ENCODE measurements around the gene MRPL37. TPM values are rescaled to one million over a fixed set of nuclear protein-coding genes. Genes with fewer than 3 reads are reported as not detected.

Gene MRPL37
- total RNA-seq, 2 donors from 2014 or later: 63.1 to 75.9 TPM

GRCh38 chr1:54245501-54245900 is 45.5 kb downstream of the MRPL37 start:
- H3K4me1 ChIP-seq: peaks cover 0 to 4% of the 10 kb centered on the region in 2 donors
- H3K4me3 ChIP-seq: no peak overlapping the region
- peaks cover 13% of the 10 kb centered on the region for H3K36me3 ChIP-seq
- TF ChIP-seq CTCF (IDR thresholded peaks at IDR 0.05): no peak
- no peaks in the 10 kb centered on the region for H3K27me3 ChIP-seq
- H3K27ac ChIP-seq: no peak overlapping the region
- no peak for DNase-seq (ENCODE audit: low spot score)
- no peaks in the 10 kb centered on the region for H3K9me3 ChIP-seq

- peaks cover 18% of the 10 kb centered on the region for H3K36me3 ChIP-seq
- peaks cover 0 to 4% of the 10 kb centered on the region in 2 donors for H3K4me1 ChIP-seq
- no peak for TF ChIP-seq CTCF (IDR thresholded peaks at IDR 0.05)
- no peaks in the 10 kb centered on the region for H3K27me3 ChIP-seq
- H3K27ac ChIP-seq: no peak overlapping the region
- no peak overlapping the region for H3K4me3 ChIP-seq
- no peak for DNase-seq (ENCODE audit: low spot score)
- H3K9me3 ChIP-seq: no peaks in the 10 kb centered on the region
These were observed 46.3 kb downstream of the MRPL37 start for GRCh38 chr1:54246116-54246721.

DNA sequence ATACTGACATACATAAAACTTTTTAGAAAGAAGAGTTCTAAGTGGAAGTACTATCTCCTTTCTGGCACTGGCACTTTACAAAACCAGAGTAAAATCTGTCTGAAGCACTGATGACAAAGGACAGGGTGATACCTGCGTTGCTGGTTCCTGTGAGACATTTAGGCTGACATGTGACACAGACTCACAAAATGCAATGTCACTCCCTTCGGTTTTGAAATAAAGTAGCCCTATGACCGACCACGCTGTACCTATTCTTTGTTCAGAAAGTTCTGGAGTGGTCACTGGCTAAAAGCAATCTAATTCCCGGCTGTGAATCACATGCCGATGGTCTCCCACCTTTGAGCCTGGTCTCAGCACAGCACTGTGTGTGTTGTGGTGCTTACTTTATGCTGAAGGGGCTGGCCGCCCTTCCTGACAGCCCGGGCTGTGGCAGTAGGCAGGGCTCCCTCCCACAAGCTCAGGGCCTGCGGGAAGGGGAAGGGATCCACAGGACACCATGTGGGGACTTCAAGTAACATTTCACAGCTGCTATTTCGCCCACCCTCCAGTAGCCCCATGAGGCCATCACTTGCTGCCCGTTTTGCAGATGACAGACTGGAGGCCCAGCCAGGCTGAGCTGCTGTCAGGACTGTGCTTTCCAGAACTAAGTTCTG is 48.0 kb downstream of the MRPL37 start:
- H3K9me3 ChIP-seq: no peaks in the 10 kb centered on the region

DNA sequence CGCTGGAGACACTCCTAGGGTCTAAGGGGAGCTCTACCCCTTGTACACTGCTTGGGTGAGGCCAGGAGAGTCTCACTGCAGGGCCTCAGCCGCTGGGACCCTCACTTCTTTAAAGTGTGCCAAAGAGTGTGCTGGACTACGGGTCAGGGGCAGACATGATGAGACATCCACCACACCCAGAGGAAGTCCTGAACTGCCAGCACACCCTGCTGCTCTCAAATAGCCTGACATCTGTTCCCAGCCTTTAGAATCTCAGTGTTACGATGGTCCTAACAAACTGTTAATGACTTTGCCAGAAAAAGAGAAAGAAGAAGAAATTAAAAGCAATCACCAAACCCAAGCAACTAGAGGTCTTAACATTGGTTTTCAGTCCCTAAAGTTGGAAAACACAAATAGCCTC is 49.0 kb downstream of the MRPL37 start:
- no peaks in the 10 kb centered on the region for H3K9me3 ChIP-seq
- peaks cover 0 to 7% of the 10 kb centered on the region in 2 donors for H3K4me1 ChIP-seq
- H3K4me3 ChIP-seq: no peak overlapping the region
- no peak for DNase-seq (ENCODE audit: low spot score)
- no peak overlapping the region for H3K27ac ChIP-seq
- TF ChIP-seq CTCF (IDR thresholded peaks at IDR 0.05): no peak
- peaks cover 15% of the 10 kb centered on the region for H3K36me3 ChIP-seq
- H3K27me3 ChIP-seq: no peaks in the 10 kb centered on the region

More for the DNA sequence above, 48.0 kb downstream of the MRPL37 start:
- Histone ChIP-seq H3K27me3 (no peaks in the 10 kb centered on the region), H3K4me1 (peaks cover 0 to 4% of the 10 kb centered on the region in 2 donors), H3K36me3 (peaks cover 16% of the 10 kb centered on the region), H3K4me3 (no peak overlapping the region), H3K27ac (no peak overlapping the region)
- DNase-seq (ENCODE audit: low spot score): no peak
- no peak for TF ChIP-seq CTCF (IDR thresholded peaks at IDR 0.05)

- Histone ChIP-seq H3K27ac (peak overlapping the region; percentile 19 to 22), H3K4me1 (peaks cover 0 to 14% of the 10 kb centered on the region in 2 donors), H3K9me3 (no peaks in the 10 kb centered on the region), H3K36me3 (peaks cover 15% of the 10 kb centered on the region), H3K4me3 (no peak overlapping the region), H3K27me3 (no peaks in the 10 kb centered on the region)
- no peak for TF ChIP-seq CTCF (IDR thresholded peaks at IDR 0.05)
- DNase-seq (ENCODE audit: low spot score): no peak
These were observed 50.0 kb downstream of the MRPL37 start for GRCh38 chr1:54249819-54250435.

Measured in right atrium auricular region (tissue), 2 donors.